ENCODE results near the gene ZNF747.
"Not testable (repeated sequence)": the region's sequence is repeated elsewhere in the genome, so short reads cannot be mapped to it uniquely, and the experiment has no call there.

ZNF747 gene

GRCh38 chr16:30548416-30549253, 14.0 kb upstream of the ZNF747 start:
- DNase-seq (ENCODE audit: low read depth): no peak
- H3K4me3 ChIP-seq (ENCODE audit: low read length): no peak overlapping the region
- TF ChIP-seq CTCF (conservative IDR thresholded peaks at IDR 0.05; ENCODE audit: low read length): no peak

DNA sequence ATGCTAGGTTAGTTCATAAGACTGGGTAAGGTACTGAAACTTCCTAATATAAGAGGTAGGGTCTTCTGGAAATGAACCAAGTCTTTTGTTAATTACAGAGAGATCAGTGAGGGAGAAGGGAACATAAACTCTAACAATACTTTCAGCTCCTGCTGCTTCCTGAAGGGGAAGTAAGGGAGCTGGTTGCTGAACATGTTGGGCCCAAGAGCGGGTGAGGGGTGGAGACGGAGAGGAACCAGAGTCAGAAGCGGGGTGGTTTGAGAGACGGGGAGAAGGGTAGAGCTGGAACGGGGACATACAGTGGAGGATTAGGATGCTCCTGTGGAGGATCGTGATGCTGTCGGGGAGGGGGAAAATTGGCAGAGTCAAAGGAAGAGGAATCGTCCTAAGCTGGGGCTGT, 11.5 kb upstream of the ZNF747 start:
- H3K4me3 ChIP-seq (ENCODE audit: low read length): no peak overlapping the region
- TF ChIP-seq CTCF (conservative IDR thresholded peaks at IDR 0.05; ENCODE audit: low read length): no peak
- no peak for DNase-seq (ENCODE audit: low read depth)

DNA sequence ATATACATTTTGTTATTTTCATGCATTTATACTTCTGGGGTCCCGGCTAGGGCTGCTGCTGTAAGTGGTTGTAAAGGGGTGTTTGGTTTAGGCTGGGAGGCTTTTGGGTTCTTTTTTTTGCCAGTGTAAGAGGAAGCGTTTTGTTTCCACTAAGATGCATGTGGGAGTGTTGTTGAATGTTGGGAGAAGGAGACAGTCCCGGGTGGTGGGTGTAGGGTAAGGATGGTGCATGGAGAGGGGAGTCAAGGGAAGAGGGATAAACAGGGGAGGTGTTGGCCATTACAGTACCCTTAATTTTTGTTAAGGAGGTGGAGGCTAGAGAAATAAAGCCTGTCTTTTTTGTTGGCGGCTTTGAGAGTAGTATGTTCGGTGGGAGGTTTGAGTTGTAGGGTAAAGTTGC, 8.4 kb upstream of the ZNF747 start:
- no peak overlapping the region for H3K4me3 ChIP-seq (ENCODE audit: low read length)
- no peak for DNase-seq (ENCODE audit: low read depth)
- TF ChIP-seq CTCF (conservative IDR thresholded peaks at IDR 0.05; ENCODE audit: low read length): no peak

DNA sequence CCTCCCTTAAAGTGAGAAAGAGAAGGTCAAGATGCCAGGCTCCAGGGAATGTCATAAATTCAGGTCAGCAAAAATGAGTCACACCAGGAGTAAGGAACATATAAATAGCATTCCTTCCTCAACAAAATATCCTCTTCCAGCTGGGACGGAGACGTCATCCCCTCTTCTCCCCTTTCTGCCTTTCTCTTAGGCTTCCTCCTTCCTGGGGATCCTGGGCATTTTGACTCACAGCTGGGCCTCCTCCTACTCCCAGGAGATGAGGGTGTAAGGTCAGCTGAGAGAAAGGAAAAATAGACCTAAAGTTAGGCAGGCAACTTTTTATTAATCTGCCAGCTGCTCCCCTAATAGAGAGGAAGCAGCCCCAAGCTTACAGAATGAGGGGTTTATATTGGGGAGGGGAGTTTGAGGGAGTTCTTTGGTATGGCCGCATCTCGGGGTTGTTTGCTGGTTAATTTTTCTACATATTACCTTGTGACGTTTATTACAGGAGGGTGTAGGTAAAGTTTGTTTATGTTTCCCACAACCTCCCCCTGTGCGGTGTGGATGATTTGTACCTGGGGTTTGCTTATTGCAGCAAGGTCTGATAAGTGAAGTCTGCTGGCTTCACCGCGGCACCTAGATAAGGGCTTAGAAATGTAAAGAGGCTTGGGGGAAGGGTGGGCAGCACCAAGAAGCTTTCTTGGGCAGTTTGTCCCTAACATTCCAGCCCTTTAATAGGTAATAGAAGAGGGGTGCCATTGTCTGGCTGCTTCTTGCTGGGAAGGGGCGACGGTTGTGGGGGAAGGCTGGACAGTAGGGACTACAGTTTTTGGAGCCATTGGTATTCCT, 7.1 kb upstream of the ZNF747 start:
- TF ChIP-seq CTCF (conservative IDR thresholded peaks at IDR 0.05; ENCODE audit: low read length): no peak
- peak; percentile 42 for DNase-seq (ENCODE audit: low read depth)
- H3K4me3 ChIP-seq (ENCODE audit: low read length): no peak overlapping the region

DNA sequence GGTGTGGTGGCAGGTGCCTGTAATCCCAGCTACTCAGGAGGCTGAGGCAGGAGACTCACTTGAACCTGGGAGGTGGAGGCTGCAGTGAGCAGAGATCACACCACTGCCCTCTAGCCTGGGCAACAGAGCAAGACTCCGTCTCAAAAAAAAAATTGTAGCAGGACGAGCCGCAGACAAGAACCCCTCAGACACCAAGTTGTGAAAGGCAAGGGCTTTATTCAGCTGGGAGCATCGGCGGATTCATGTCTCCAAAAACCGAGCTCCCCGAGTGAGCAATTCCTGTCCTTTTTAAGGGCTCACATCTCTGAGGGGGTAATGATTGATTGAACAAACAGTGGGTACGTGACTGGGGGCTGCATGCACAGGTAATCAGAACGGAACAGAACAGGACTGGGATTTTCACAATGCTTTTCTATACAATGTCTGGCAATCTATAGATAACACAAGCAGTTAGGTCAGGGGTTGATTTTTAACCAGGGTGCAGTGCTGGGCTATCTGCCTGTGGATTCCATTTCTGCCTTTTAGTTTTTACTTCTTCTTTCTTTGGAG, 6.3 kb upstream of the ZNF747 start:
- DNase-seq (ENCODE audit: low read depth); H3K4me3 ChIP-seq (ENCODE audit: low read length): not testable (repeated sequence)

DNA sequence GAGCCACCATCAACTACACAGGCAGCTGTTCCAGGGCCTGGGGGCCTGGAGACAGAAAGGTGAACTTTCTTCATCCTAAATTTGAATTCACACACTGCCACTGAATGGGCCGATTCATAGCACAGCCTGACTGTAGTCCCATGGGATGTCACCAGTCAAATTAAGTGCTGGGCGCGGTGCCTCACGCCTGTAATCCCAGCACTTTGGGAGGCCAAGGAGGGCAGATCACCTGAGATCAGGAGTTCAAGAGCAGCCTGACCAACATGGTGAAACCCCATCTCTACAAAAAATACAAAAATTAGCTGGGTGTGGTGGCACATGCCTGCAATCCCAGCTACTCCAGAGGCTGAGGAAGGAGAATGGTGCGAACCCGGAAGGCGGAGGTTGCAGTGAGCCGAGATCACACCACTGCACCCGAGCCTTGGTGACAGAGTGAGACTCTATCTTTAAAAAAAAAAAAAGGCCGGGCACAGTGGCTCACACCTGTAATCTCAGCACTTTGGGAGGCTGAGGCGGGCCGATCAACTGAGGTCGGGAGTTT, 5.4 kb upstream of the ZNF747 start:
- H3K4me3 ChIP-seq (ENCODE audit: low read length); DNase-seq (ENCODE audit: low read depth): not testable (repeated sequence)

GRCh38 chr16:30539000-30539964, 4.6 kb upstream of the ZNF747 start:
- no peak overlapping the region for H3K4me3 ChIP-seq (ENCODE audit: low read length)
- TF ChIP-seq CTCF (conservative IDR thresholded peaks at IDR 0.05; ENCODE audit: low read length): no peak
- DNase-seq (ENCODE audit: low read depth): no peak

- H3K4me3 ChIP-seq (ENCODE audit: low read length): not testable (repeated sequence)
Observed at GRCh38 chr16:30536391-30537024, 1.9 kb upstream of the ZNF747 start.

More at GRCh38 chr16:30536391-30537024, 1.9 kb upstream of the ZNF747 start:
- not testable (repeated sequence) for DNase-seq (ENCODE audit: low read depth)

Measured in AG10803 (cell line).